GM18499 (cell line): ENCODE measurements around the gene GJB5.
"Not testable (repeated sequence)": the region's sequence is repeated elsewhere in the genome, so short reads cannot be mapped to it uniquely, and the experiment has no call there.

Experiments
- ATAC-seq: cut with Tn5 transposase; IDR thresholded peaks from one replicate; pipeline ENCODE4 v1.9.1; 2021; ENCODE audit warnings: moderate number of reproducible peaks; ENCODE audit not compliant: insufficient read depth, unreplicated experiment

Gene GJB5

DNA sequence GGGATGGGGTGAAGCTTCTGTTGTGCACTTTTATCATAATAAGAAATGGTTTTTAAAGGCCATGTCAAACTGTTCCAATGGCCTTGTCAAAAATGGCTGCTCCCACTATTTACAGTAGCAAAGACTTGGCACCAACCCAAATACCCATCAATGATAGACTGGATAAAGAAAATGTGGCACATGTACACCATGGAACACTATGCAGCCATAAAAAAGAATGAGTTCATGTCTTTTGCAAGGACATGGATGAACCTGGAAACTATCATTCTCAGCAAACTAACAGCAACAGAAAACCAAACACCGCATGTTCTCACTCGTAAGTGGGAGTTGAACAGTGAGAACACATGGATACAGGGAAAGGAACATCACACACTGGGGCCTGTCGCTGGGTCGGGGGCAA lies 18.3 kb downstream of the GJB5 start:
- not testable (repeated sequence) for ATAC-seq

DNA sequence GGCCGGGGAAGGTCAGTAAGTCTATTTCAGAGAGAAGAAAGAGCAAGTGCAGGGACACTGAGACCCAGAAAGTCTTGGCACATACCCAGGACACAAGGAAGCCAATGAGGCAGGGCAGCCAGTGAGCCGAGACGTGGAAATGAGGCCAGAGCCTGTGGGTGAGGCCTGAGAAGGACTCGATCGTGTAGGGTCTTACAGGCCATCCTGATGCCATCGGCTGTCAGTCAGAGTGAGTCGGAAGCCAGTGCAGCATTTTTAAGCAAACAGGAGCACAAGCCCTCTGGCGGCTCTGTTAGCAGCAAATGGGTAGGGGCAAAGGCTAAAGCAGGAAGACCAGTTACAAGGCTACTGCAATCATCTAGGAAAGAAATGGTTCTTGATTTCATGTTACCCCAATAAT lies 20.1 kb downstream of the GJB5 start:
- ATAC-seq: no peak

DNA sequence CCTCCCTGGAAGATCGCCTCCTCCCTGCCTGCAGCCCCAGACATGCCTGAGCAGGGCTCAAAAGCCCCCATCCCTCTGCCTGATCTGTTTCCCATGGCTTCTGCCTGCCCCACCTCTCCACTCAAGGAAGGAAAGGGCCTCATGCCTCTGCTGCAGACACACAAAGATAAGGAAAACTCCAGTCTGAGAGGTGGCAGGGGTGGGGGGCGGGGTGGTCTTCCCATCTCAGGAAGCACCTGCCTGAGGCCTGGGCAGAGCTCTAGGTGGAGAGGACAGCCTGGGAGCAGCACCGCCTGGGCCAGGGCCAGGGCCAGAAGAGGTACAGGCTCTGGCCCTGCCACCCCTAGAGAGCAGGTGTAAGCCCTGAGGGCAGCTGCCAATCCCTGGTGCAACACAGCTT lies 22.1 kb downstream of the GJB5 start:
- ATAC-seq: no peak

DNA sequence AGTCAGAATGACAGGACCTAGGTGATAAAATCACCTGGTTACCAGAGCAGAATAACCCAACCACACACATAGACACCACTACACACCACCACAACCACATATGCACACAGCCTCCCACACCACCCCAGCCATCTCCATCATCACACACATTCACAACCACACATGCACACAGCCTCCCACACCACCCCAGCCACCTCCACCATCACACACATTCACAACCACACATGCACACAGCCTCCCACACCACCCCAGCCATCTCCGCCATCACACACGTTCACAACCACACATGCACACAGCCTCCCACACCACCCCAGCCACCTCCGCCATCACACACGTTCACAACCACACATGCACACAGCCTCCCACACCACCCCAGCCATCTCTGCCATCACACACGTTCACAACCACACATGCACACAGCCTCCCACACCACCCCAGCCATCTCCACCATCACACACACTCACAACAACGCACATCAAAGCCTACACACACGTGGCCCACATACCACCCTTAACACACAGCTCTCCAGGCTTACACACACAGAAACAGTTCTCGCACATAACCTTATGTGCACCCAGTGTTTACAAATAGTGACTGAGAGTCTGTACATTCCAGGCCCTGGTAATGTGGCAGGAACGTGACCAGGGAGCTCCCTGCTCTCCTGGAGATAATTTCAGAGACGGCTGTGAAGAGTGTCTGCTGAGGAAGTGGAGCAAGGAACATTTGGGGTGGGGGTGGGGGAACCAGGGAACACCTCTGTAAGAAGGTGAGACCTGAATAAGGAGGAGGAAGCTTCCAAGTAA lies 22.9 kb downstream of the GJB5 start:
- no peak for ATAC-seq

DNA sequence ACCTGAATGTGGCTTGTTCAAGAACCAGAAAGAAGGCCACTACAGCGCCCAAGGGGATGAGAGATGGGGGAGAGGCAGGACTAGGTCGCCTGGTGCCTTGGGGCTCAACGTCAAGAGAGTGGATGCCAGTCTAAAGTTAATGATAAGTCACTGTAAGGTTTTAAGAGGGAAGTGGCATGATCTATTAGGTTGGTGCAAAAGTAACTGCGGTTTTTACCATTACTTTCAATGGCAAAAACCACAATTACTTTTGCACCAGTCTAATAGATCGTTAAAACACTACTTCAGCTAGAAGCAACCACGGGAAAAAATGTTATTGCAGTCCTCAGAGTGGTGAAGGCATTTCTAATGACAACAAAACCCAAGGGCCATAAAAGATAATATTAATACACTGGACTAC lies 23.5 kb downstream of the GJB5 start:
- ATAC-seq: no peak

DNA sequence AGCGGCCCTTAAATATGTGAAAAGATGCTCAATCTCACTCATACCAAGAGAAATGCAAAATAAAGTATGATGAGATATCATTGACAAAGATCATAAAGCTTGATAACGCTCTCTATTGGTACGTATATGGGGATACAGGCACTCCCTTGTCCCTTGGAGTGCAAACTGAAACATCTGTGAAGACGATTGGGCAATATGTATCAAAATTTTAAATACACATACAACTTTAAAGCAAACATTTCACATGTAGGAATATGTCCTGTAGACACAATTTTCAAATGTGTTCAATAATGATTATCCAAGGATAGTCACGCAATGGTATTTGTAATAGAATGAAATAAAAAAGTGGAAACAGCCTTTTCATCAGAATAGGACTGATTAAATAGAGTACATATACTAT lies 24.2 kb downstream of the GJB5 start:
- ATAC-seq: no peak

DNA sequence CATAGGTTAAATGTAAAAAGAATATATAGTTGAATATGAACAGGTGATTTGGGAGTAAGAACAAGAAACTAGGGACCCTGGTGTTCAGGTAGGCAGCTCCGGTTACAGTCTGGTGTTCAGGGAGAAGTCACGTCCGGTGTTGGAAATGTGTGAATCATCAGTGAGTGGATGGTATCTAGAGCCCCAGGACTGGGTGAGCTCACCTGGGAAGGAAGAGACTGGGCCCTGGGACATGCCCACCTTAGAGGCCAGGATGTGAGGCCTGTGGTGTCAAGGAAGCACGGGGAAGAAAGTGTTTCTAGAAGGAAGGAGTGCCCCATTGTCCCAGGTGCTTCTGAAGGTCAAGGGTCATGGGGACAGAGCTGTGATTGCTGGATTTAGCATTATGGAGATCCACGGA lies 24.7 kb downstream of the GJB5 start:
- ATAC-seq: no peak

DNA sequence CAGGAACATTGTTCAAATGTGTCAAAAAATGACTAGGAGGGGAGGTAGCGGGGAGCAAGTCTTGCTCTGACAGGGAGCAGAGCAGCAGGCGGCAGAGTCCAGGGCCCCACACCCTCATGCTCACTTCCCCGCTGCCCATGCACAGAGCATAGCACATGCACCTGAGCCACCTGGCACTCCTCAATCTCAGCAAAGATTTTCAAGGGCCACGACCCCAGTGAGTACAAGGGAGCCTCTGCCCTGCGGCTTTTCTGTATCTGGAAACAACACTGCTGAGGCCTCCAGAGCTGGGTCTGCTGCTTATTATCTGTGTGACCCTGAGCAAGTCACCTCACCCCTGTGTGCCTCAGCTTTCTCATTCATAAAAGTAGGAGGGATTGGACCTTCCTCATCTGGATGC lies 25.1 kb downstream of the GJB5 start:
- no peak for ATAC-seq

DNA sequence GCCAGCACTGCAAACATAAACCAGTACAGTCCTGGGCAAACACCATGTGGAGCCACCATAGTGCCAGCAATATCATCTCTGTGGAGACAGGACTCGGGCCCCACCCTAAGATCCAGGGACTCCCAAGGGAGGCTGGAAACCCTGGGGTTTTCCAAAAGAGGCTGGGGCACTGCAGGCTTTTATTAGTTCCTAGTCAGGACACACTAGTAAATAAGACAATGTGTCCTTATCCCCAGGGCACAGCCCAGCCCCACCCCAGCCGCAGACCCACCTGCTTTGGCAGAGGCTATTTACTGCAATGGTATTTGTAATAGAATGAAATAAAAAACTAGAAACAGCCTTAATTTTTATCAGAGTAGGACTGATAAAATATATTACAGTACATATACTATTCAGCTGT lies 25.7 kb downstream of the GJB5 start:
- no peak for ATAC-seq

DNA sequence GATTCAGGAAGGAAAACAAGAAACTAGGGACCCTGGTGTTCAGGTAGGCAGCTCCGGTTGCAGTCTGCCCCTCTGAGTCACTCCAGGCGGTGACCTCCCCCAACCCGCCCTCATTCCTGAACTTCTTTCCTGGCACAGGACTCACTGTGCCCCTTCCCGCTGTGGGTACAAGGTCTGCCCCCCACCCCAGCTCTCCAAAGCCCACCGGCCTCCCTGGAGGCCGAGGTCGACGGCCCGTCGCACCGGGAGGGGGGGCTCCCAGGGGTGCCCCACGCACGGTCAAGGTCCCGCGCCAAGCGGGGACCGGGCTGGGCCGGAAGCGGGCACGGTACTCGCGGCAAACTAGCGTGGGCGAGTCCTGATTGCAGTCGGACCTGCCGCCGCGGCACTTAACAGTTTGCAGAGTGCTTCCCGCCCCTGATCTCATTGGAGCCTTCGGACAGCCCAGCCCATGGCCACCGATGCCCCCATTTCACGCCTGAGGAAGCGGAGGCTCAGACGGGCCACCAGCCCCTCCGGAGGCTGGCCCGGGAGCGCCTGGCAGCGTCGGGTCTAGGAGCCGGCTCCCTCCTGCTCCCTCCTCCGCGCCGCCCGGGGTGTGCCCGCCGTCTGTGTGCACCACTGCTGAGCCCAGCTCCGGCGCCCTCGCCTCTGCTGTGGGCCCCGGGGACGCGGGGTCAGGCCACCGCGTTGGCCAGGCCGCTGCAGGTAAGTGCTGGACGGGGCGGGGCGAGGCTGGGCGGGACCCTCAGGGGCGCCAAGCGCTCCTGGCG lies 26.4 kb downstream of the GJB5 start, which contains the start of gene GJB3:
TSS of gene GJB3 (plus strand) at position 144 of the 773 bp plus-strand sequence. CDS start 3,549 bp downstream, outside the sequence.
- ATAC-seq: no peak

DNA sequence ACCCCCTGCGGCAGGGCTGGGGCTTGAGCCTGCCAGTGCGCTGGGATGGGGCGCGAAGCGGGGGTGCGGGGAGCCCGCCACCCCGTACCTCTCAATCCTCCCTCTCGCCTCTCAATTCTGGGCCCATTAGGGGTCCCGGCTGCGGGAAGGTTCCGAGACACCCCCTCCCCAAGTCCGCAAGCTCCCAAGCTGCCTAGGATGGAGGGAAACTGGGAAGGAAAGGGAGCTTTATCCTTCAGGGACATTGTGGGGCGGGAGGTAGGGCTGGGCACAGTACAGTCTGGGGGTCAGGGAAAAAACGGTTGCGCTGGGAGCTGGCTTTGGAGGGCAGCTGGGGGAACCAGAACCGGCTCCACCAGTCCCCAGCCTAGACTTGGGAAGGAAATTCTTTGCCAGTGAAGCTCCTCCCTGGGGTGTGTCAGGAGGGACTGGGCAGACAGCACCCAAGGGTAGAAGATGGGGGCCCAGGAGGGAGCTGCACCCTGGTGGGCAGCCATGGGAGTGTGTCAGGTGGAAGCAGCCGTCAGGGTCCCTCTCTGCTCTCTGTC lies 27.1 kb downstream of the GJB5 start:
- ATAC-seq: no peak

DNA sequence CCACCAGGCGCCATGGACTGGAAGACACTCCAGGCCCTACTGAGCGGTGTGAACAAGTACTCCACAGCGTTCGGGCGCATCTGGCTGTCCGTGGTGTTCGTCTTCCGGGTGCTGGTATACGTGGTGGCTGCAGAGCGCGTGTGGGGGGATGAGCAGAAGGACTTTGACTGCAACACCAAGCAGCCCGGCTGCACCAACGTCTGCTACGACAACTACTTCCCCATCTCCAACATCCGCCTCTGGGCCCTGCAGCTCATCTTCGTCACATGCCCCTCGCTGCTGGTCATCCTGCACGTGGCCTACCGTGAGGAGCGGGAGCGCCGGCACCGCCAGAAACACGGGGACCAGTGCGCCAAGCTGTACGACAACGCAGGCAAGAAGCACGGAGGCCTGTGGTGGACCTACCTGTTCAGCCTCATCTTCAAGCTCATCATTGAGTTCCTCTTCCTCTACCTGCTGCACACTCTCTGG lies 29.9 kb downstream of the GJB5 start:
- ATAC-seq: no peak

DNA sequence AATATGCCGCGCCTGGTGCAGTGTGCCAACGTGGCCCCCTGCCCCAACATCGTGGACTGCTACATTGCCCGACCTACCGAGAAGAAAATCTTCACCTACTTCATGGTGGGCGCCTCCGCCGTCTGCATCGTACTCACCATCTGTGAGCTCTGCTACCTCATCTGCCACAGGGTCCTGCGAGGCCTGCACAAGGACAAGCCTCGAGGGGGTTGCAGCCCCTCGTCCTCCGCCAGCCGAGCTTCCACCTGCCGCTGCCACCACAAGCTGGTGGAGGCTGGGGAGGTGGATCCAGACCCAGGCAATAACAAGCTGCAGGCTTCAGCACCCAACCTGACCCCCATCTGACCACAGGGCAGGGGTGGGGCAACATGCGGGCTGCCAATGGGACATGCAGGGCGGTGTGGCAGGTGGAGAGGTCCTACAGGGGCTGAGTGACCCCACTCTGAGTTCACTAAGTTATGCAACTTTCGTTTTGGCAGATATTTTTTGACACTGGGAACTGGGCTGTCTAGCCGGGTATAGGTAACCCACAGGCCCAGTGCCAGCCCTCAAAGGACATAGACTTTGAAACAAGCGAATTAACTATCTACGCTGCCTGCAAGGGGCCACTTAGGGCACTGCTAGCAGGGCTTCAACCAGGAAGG lies 30.5 kb downstream of the GJB5 start:
- no peak for ATAC-seq

DNA sequence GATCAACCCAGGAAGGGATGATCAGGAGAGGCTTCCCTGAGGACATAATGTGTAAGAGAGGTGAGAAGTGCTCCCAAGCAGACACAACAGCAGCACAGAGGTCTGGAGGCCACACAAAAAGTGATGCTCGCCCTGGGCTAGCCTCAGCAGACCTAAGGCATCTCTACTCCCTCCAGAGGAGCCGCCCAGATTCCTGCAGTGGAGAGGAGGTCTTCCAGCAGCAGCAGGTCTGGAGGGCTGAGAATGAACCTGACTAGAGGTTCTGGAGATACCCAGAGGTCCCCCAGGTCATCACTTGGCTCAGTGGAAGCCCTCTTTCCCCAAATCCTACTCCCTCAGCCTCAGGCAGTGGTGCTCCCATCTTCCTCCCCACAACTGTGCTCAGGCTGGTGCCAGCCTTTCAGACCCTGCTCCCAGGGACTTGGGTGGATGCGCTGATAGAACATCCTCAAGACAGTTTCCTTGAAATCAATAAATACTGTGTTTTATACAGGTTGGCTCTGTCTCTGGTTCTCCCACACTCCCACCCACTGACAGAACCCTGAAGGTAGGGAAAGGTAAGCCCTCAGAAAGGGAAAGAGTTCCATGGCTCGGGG lies 31.1 kb downstream of the GJB5 start:
- ATAC-seq: no peak

DNA sequence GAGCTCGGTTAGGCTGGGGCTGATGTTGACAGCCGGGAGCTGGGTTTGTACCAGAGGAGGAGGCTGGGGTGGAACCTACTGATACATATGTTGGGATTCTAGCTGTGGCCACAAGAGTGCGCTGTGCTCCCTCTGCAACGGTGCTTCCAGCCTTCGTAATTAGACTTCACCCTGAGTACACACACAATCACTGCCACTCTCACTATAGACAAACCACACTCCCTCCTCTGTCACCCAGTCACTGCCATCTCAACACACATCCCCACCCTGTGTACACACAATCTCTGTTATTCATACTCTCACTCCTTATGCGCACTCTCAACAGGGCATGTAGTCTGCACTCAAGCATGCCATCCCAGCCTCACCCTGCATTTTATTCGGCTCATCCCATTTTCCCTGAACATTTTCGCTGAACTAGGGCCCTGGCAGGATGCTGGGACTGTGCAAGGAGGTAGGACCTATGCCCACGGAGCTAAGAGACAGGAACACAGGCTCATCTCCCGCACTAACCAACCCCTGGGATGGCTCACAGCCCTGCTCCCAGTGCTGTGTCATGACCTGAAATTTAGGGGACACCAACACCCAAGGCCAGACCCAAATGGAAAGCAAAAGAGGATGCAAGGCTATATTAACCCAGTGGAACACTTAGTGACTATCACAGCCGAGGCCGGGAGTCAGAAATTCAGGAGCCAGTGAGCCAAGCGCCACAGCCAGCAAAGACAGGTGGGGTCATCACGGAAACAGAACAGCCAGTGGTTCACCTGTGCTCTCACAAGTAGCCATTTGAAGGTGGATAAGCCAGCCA lies 31.9 kb downstream of the GJB5 start:
- no peak for ATAC-seq

DNA sequence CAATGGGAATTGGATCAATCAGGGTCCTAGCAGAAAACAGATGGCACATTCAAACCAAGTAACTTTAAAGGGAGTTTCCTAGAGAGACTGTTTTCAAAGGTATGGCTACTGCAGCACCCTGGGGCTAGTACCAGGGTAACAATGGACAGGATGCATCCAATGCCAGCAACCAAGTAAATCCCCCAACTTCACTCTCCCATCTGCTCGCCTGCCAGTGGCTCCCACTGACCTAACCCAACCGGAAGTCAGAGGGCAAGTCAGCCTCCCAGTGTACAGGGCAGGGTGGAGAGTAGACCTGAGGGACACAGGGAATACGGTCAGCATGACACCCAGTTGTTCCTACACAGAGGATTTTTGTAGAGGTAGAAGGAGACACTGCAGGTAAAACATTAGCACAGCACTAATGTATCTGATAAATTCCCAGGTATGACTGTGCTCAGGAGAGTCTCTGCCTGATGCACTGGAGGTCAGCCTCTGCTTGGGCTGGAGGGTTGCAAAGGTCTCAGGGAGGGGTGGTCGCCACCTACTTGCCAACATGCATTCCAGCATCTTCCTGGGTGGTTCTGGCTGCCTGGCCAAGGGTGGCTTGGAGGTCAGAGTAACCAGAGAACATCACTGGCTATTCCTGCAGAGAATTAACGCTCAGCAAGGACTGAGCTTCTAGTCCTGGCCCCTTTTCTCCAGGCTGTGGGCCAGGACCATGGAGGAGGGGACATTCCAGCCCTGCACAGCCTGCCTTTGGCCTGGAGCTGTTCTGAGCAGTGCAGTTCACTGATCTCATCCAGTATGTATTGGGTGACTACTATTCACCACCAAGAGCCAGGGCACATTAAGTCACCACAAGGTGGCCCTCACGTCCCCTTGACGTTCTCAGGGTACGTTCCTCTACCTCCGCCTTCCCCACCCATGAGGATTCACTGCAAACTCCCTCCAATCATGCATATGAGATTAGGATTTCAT lies 32.9 kb downstream of the GJB5 start:
- ATAC-seq: no peak

DNA sequence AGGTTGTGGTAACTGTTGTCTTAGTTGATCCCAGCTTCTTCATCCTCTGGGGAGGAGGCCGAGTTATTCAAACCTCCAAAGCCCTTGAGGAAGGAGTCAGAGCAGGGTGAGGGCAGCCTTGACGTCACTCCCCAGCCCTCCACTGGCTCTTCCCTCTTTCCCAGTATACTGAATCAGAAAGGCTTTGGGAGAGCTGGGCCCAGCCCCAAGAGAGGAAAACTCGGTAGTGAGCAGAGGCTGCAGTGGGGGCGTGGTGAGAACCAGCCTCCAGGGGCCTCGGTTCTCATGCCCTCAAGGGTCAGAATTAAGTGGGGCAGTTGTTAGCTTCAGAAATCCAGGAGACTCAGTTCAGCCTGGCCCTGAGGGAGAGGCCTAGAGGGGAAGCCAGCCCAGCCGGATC lies 36.1 kb downstream of the GJB5 start:
- ATAC-seq: no peak

DNA sequence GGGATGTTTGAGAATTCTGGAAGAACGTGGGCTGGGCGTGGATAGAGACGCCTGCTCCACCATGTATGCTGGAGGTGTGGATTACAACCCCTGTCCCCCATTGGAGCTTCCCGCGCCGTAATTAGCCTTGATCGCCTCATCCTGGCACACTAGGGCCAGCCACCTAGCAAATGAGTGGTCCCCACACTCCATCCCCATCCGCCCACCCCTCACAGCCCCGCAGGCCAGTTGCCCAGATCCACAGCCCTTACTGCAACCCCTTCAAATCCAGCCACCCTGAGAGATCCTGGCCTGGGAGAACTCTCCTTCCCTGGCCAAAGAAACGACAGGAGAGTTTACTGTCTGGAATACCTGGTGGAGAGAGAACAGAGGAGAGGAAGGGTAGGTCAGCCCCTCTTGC lies 37.6 kb downstream of the GJB5 start:
- ATAC-seq: no peak
